ENCODE measurements around the gene EIF3F.

Gene EIF3F, protein sequence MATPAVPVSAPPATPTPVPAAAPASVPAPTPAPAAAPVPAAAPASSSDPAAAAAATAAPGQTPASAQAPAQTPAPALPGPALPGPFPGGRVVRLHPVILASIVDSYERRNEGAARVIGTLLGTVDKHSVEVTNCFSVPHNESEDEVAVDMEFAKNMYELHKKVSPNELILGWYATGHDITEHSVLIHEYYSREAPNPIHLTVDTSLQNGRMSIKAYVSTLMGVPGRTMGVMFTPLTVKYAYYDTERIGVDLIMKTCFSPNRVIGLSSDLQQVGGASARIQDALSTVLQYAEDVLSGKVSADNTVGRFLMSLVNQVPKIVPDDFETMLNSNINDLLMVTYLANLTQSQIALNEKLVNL

DNA sequence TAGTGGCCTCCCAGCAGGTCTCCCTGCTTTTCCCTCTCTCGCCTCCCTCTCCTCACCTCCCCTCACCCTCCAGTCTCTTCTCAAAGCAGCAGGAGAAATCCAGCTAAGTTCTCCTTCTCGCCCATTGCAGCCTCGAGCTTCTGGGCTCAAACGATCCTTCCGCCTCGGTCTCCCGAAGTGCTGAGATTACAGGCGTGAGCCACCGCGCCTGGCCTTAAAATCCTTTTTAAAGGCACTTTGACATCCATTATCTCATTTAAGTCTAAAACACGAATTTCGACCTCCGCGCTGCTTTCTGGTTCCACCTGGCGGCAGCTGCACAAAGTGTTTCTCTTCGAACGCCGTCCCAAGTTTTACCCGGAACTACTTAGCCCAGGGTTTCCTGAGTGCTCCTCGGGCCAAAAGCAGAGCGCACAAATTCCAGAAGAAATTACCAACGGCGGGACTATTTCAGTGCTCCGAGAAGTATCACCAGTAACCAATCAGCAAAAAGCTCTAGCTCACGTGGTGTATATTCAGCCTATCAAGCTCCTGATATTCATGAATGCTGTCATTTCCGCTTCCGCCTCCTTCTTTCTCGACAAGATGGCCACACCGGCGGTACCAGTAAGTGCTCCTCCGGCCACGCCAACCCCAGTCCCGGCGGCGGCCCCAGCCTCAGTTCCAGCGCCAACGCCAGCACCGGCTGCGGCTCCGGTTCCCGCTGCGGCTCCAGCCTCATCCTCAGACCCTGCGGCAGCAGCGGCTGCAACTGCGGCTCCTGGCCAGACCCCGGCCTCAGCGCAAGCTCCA, at the start of gene EIF3F:
TSS of gene EIF3F (plus strand) at position 570 of the 792 bp plus-strand sequence. CDS start at position 586, 16 bp downstream.
- peak; percentile 71 to 83 for DNase-seq (ENCODE audit: low read depth in 2 of 2)

DNA sequence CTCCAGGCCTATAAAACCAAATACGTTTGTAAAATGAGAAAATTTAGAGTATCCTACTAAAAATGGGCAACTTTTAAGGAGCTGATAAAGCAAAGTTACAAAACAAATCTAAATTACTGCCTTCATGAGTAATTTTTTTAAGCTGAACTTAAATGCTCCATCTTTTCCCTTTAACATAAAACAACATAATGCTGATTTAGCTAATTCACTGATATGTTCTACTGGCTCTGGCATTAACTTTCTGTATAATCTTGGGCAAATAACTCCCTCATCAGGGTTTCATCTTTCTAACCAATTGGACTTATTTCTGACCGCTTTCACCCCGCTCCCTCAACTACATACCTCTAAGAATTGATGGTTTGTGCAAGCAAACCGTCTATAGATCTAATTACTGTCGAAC, 46.0 kb upstream of the EIF3F start:
- no peak for DNase-seq (ENCODE audit: low read depth in 2 of 2)

DNA sequence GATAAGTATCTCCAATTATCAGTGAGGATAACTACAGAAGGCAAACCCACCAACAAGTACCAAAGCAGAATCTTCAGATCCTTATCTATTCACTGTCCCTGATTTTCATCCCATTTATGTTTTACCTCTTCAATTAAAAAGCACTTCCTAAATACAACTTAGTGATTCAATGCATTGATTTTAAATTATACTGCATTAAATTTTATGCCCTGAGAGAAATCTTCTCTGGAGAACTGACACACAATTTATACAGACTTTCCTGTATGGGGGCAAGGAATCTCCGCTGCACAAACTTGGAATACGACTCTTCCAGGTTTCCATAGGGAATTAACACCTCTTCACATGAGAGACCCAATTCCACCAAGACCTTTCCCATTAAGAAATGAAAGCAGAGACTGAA, 45.5 kb upstream of the EIF3F start, which contains the start of gene OR10A3:
TSS of gene OR10A3 (minus strand) at position 101 of the 400 bp plus-strand sequence. CDS start 2,188 bp downstream, outside the sequence.
- no peak for DNase-seq (ENCODE audit: low read depth in 2 of 2)

DNA sequence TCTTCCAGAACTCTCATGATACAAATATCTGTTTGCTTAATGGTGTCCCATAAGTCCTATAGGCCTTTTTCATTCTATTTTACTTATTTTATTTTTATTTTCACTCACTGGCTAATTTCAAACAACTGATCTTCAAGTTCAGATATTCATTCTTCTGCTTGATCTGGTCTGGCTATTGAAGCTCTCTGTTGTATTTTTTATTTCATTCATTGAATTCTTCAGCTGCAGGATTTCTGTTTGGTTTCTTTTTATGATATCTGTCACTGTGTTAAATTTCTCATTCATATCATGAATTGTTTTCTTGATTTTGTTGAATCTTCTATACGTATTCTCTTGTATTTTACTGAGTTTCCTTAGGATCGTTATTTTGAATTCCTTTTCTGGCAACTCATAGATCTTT, 43.0 kb upstream of the EIF3F start:
- DNase-seq (ENCODE audit: low read depth in 2 of 2), result no peak

DNA sequence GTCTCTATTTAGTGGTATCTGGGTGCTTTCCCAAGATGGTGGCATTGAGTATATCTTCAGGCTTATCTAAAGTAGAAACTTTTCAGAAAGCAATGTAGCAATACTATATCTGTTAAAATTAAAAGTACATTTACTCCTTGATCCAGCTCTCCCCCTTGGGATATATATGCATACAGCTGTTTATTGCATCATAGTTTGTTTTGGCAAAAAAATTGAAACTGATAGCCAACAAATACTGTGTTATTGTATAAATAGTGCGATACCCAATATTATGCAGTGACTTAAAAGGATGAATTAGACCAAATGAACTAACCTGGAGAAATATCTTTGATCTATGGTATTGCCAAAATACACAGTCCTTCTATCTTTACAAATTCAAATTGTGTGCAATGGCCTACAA, 37.2 kb upstream of the EIF3F start:
- no peak for DNase-seq (ENCODE audit: low read depth in 2 of 2)

DNA sequence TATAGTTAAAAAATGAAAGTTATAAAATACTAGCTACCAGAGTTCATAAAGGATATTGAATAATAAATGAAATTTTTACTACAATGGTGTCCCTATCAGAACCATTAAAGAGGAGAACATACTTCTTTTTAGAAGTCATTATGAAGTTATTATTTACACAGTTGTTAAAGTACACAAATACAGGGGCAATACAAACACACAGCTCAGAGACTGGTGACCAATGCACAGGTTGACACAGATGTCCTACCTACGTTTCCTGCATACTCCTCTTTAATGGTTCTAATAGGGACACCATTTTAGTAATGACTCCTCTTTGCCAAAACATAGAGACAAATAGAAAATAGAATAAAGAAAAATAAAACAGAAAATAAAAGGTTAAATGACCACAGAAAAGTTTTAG, 31.9 kb upstream of the EIF3F start:
- no peak for DNase-seq (ENCODE audit: low read depth in 2 of 2)

DNA sequence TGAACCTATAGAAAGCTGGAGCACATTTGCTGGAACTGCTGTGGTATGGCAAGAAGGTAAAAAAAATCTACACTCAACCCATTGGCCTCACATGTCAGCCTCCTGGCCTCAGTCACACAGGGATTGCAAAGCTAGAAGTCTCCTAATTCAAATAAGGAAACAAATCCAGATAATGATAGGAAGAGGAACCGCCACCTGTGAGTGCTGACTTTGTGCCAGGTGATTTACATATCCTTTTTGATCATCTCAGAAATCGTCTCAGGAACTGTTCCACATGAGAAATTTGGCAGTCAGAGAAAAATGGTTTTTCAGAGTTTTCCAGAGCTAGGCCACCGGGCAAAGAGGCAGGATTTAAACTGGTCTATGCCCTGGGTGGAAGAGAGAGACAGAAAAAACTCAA, 22.9 kb upstream of the EIF3F start:
- DNase-seq (ENCODE audit: low read depth in 2 of 2), result no peak

DNA sequence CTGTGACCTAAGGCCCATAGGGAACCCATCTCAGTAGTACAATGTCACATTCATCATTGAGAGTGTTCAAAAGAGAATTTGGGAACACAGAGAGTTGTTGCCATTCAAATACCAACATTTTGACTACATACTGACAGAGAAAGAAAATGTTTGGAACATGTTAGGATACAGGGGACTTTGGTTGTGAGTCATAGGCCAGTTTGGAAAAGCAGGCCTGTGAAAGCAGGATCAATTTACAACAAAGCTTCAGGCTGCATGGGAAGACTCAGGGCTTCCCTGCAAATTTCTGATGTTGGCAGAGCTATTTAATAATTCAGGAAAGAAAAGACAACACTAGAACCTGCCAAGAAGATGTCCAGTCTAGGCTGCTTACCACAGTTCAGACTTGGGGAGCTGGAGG, 22.3 kb upstream of the EIF3F start:
- DNase-seq (ENCODE audit: low read depth in 2 of 2), result no peak

DNA sequence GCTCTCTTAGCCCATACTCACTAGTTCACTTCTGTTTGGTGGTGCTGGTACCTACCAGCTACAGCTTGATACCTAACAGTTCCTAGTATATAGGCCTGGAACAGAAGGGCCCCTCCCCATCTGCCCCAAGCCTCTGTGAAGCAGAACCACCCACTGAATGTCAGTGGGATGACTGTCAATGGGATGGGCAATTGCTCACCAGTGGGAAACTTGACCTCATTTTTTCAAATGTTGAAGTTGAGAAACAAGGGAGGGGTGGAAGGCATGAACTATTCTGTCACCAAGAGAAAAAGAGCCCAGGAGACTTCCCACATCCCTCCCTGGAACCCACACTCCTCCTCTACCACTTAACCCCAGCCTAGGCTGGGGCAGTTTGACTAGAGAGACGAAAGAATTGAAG, 21.8 kb upstream of the EIF3F start, which contains the start of gene NLRP10:
TSS of gene NLRP10 (minus strand) at position 62 of the 400 bp plus-strand sequence. CDS start 1,952 bp downstream, outside the sequence.
- DNase-seq (ENCODE audit: low read depth in 2 of 2), result no peak

DNA sequence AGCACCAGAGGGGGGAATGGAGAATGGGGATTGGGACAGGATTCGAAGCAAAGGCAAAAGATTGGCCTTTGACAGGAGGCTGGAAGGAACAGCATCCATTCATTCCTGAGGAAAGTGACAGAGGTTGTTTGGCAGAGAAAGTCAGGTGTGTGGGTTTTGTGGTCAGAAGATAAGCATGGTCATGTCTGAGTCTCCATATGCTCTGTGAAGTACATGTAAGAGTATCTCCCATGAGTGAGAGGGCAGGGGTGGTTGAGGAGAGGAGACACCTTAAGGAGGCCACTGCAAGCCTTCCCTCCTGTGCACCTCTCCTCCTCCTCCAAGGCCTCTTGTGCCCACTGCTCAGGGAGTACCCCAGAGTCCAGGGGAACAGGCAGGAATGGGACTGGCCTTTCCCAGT, 20.0 kb upstream of the EIF3F start:
- no peak for DNase-seq (ENCODE audit: low read depth in 2 of 2)

DNA sequence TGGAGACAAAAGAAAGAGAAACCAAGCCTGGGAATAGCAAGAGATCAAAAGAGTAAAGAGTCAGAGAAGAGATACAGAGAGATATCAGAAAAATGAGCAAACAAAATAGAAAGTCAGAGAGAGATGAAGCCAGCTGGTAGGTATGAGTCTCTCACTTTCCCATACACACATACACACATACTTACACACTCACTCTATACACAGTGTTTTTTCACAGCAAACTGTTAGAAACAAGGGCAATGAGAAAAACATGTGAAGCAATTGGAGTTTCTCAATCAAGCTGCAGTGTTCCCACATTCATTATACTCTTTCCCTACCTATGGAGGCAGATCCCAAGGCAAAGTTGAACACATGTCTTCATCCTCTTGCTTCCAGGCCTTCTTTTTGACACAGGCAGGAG, 19.3 kb upstream of the EIF3F start:
- DNase-seq (ENCODE audit: low read depth in 2 of 2), result no peak

DNA sequence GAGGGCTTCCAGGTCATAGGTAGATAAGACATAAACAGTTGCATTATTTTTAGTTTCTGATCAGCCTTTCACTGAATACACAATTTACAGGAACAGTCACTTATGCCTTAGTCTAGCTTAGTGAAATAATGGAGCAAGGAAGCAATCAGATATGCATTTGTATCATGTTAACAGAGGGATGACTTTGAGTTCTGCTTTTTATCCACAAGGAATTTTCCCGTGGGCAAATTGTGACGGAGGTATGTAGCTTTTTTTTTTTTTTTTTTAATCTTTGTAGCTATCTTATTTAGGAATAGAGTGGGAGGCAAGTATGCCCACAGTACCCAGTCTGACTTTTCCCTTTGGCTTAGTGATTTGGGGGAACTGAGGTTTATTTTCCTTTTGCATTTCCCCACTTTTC, 18.5 kb upstream of the EIF3F start:
- no peak for DNase-seq (ENCODE audit: low read depth in 2 of 2)

DNA sequence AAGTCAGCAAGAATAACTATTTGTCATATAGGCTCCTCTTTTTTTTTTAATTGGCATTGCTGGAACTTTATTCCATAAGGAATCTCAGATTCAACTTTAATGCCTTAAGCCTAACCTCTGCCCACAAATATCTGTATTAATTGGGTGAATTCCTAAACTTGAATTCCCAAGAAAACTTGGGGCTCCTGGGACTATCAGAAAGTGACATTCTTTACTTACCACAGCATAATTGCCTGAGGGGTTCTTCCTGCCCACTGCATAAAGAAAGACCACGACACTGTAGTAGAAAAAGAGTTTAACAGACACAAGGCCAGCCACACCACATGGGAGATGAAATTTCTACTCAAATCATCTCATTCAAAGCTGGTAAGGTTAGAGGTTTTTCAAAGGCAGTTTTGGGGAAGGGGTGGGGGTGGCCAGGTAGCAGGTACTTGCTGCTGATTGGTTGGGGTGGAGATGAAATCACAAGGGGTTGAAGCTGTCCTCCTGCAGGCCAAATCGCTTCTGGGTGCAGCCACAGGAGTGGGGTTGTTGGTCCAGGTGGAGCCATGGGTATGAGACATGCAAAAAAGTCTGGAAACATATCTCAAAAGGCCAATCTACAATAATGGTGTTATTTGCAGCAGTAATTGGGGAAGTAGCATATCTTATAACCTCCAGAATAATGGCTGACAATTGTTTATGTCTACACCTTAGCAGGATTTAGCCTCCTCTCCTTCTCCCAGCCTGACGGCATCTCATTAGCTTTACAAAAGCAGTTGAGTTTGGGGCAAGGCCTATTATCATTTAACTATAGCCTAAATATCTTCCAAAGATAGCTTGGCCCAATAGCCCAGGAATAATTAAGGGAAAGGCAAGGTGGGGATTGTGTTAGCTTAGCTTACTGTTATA, 17.1 kb upstream of the EIF3F start:
- DNase-seq (ENCODE audit: low read depth in 2 of 2), result no peak

DNA sequence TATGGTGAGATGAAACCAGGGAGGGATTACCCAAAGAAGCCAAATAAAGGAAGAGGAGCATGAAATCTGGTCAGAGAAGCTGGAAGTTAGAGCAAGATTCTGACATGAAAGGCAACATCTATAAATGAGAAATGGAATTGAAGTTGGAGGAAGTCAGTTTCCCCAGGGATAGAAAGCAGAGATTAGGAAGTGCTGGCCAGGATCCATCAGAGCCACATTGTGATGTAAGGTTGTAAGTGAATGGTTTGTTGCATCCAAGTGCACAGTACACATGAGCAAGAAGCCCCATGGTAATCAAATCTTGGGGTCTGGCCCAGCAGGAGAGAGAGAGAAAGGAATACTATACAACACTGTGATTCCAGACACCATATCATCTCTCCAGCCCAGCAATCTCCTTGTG, 15.3 kb upstream of the EIF3F start:
- DNase-seq (ENCODE audit: low read depth in 2 of 2), result no peak

DNA sequence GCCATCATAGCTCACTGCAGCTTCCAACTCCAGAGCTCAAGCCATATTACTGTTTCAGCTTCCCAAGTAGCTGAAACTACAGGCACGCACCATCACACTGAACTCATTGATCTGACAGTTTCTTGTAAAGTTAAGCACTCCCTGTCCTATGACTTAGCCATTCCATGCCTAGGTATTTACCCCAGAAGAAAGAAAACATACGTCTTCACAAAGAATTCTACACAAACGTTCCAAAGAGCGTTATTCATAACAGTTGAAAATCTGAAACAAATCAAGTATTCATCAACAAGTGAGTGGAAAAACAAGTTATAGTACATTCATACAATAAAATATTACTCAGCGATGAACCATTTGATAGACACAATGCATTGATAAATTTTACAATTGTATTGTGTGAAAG, 14.1 kb upstream of the EIF3F start:
- DNase-seq (ENCODE audit: low read depth in 2 of 2), result no peak

DNA sequence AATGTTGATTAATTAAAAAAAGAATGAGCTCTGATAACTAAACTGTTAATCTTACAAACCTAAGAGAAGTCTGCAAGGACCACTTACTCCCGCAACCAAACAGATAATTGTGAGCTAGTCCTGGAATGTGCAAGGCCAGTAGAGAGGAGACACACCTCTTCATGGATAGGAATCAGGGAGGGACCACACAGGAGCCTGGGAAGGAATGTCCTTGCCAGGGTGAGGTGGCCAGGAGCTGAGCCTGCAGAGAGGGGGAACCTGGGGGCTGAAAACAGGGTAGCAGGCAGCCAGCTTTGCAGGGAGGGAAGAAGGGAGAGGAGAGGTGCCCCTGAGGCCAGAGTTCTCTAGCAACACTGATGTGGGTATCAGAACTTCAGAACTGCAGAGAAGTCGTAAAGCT, 12.5 kb upstream of the EIF3F start:
- no peak for DNase-seq (ENCODE audit: low read depth in 2 of 2)

DNA sequence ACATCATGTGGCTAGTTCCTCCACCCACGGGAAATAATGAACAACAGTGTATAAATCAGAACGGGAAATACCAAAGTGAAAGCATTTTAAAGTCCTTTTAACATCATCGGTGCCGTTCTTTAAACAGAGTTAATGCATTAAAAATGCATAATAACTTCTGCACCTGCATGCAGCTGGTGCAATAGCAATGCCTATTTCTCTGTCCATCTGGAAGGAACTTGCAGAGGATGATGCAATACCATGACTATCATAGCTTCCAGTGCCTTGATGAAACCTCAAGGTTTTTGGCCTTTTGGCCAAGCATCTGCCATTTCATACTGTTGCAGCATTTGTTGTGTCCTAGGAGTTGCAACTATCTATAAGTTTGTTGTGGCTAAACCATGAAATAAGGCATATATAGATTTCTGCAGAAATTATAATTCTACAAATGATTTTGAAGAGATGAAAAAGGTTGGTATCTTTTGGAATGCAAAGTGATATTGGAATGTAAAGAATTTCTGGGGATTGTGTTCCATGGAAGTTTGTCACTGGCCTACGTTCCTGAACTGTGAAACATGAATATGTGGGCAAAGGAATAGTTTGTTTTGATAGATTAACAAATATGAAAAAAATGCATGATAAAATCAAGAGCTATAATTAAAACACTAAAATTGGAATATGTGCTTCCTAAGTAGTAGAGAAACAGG, 9.8 kb upstream of the EIF3F start:
- DNase-seq (ENCODE audit: low read depth in 2 of 2), result no peak

DNA sequence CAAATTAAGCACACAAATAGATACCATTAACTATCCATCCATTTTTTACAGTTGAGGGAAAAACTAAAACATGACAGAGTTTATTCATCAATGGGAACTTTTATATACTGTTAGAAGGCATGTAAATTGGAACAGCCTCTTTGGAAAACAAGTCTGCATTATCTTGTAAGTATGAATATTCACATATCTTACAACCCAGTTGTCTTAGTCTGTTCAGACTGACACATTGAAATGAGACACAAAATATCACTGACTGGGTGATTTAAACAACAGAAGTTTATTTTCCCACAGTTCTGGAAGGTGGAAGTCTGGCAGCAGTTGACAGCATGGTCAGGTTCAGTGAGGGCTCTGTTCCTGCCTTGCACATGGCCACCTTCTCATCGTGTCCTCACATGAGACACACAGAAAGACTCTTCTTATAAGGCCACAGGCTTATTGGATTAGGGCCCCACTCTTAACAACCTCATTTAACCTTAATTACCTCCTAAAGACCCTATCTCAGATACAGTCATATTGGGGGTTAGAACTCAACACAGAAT, 5.4 kb upstream of the EIF3F start:
- no peak for DNase-seq (ENCODE audit: low read depth in 2 of 2)

DNA sequence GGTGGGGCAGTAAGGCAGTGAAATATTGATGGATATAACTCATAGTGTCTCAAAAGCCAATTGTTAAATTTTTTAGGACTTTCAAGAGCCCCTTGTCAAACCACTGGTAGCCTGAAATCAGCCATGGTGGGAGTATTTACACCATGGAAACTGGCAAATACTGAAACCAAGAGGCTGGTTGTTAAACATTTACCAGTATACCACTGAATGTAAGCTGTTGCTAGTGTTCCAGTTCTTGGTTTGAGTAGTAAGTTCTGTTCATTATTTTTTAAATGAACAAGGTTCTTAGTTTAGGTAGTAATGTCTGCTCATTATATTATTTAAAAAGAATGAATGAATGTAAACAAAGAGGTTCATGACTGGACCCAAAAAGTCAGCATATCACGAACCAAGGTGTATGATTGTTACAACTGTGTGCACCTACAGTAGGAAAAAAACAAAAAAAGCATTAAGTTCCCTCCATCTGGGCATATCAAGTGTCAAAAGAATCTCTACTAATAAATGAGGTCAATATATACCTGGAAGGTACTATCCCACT, 4.5 kb upstream of the EIF3F start:
- no peak for DNase-seq (ENCODE audit: low read depth in 2 of 2)

DNA sequence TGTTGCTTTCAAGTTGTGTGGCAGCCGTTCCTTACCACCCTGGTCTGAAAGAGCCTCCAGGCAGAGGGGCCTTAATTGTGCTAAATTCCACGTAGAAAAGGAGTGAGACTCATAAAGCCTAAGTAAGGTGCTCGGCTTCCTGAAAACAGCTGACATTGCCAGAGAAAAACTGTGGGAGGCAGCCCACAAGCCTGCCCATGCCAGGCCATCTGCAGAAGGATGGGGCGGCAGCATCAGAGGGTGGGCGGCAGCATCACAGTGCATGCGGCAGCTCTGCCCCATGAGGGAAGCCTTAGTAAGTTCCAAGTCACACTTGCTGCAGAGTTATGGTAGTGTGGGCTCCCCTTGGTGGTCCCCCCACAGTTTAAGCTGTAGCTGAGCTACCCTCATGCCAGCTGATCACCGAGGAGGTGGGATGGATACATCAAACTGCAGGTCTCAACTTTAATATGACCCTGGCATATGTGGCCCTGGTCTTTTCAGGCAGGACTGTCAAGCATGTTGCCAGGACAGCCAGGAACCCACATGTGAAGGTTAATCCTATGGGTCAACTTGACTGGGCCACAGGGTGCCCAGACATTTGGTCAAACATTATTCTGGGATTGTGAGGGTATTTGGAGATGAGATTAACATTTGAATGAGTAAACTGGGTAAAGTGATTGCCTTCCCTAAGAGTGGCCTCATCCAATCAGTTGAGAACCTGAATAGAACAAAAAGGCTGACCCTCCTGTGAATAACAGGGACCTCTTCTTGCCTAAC, 3.1 kb upstream of the EIF3F start:
- no peak for DNase-seq (ENCODE audit: low read depth in 2 of 2)
